Parathyroid adenoma (tissue), 2 donors: ENCODE data around the gene KIF18B.
"Not testable (repeated sequence)": the region's sequence is repeated elsewhere in the genome, so short reads cannot be mapped to it uniquely, and the experiment has no call there.

Experiments
- H2AFZ ChIP-seq: fragments of 300-600 bp; sonication (generic); one replicate; pipeline ENCODE4 v1.7.0; 2017; ENCODE audit warnings: antibody characterized with exemption, mild to moderate bottlenecking
- H3K27ac ChIP-seq: fragments of 300-600 bp; sonication (generic); one replicate; pipeline ENCODE4 v1.7.0; 2017
- H3K27me3 ChIP-seq: fragments of 300-600 bp; sonication (generic); one replicate; pipeline ENCODE4 v1.7.0; 2017; ENCODE audit warnings: low read length; ENCODE audit not compliant: control insufficient read depth, insufficient read depth
- H3K36me3 ChIP-seq: fragments of 300-600 bp; sonication (generic); one replicate; pipeline ENCODE4 v1.7.0; 2017; ENCODE audit warnings: low read length; ENCODE audit not compliant: control insufficient read depth, insufficient read depth
- H3K4me1 ChIP-seq: fragments of 300-600 bp; sonication (generic); one replicate; pipeline ENCODE4 v1.7.0; 2017; ENCODE audit warnings: control low read depth
- H3K4me2 ChIP-seq: fragments of 300-600 bp; sonication (generic); one replicate; pipeline ENCODE4 v1.7.0; 2017; ENCODE audit warnings: low read length
- H3K4me3 ChIP-seq: fragments of 300-600 bp; sonication (generic); one replicate; pipeline ENCODE4 v1.7.0; 2017; ENCODE audit warnings: low read depth, low read length
- H3K79me2 ChIP-seq: fragments of 300-600 bp; sonication (generic); one replicate; pipeline ENCODE4 v1.7.0; 2017; ENCODE audit warnings: control low read depth
- H3K9ac ChIP-seq: fragments of 300-600 bp; sonication (generic); one replicate; pipeline ENCODE4 v1.7.0; 2017; ENCODE audit warnings: mild to moderate bottlenecking
- H3K9me3 ChIP-seq: fragments of 300-600 bp; sonication (generic); one replicate; pipeline ENCODE4 v1.7.0; 2017; ENCODE audit warnings: low read length; ENCODE audit not compliant: control insufficient read depth
- CTCF ChIP-seq: fragments of 300-600 bp; sonication (generic); IDR thresholded peaks from one replicate; pipeline ENCODE4 v1.7.0; 2017; ENCODE audit warnings: antibody characterized with exemption, mild to moderate bottlenecking
- donor health status: primary hyperparathyroidism.

The KIF18B gene

GRCh38 chr17:44955674-44956425 lies 8.3 kb upstream of the KIF18B start:
- Histone ChIP-seq H3K4me2 (no peak overlapping the region), H3K4me1 (peaks cover 5% of the 10 kb centered on the region), H3K27me3 (no peaks in the 10 kb centered on the region), H2AFZ (no peak overlapping the region), H3K4me3 (no peak overlapping the region), H3K9ac (no peak overlapping the region), H3K36me3 (no peaks in the 10 kb centered on the region), H3K27ac (no peak overlapping the region), H3K9me3 (no peaks in the 10 kb centered on the region), H3K79me2 (no peaks in the 10 kb centered on the region)
- TF ChIP-seq CTCF = no peak

GRCh38 chr17:44952946-44953475 lies 5.4 kb upstream of the KIF18B start:
- Histone ChIP-seq H3K9ac (no peak overlapping the region), H3K9me3 (no peaks in the 10 kb centered on the region), H3K4me2 (no peak overlapping the region), H3K79me2 (no peaks in the 10 kb centered on the region), H3K27me3 (no peaks in the 10 kb centered on the region), H3K4me3 (no peak overlapping the region), H3K4me1 (no peaks in the 10 kb centered on the region), H2AFZ (no peak overlapping the region), H3K27ac (no peak overlapping the region), H3K36me3 (no peaks in the 10 kb centered on the region)
- no peak for TF ChIP-seq CTCF

GRCh38 chr17:44948315-44948795 lies 782 bp upstream of the KIF18B start:
- Histone ChIP-seq H3K36me3 (no peaks in the 10 kb centered on the region), H3K27me3 (no peaks in the 10 kb centered on the region), H3K4me1 (no peaks in the 10 kb centered on the region), H3K4me3 (peak overlapping the region; percentile 66), H3K79me2 (no peaks in the 10 kb centered on the region), H3K4me2 (peak overlapping the region; percentile 98), H3K9me3 (no peaks in the 10 kb centered on the region), H2AFZ (peak overlapping the region; percentile 89), H3K27ac (no peak overlapping the region), H3K9ac (no peak overlapping the region)
- no peak for TF ChIP-seq CTCF

GRCh38 chr17:44945652-44946051 lies 1.9 kb downstream of the KIF18B start:
- not testable (repeated sequence) for H3K79me2 ChIP-seq, H3K4me2 ChIP-seq, H3K27ac ChIP-seq

GRCh38 chr17:44942456-44942855 lies 5.1 kb downstream of the KIF18B start:
- Histone ChIP-seq H3K9me3 (no peaks in the 10 kb centered on the region), H3K36me3 (no peaks in the 10 kb centered on the region), H3K79me2 (no peaks in the 10 kb centered on the region), H3K9ac (no peak overlapping the region), H3K27me3 (no peaks in the 10 kb centered on the region), H3K4me1 (no peaks in the 10 kb centered on the region), H3K4me3 (no peak overlapping the region), H3K27ac (no peak overlapping the region), H2AFZ (no peak overlapping the region), H3K4me2 (no peak overlapping the region)
- TF ChIP-seq CTCF = no peak

More at GRCh38 chr17:44945652-44946051, 1.9 kb downstream of the KIF18B start:
- not testable (repeated sequence) for H3K27me3 ChIP-seq, H3K4me1 ChIP-seq, H3K4me3 ChIP-seq, H2AFZ ChIP-seq, H3K36me3 ChIP-seq, H3K9me3 ChIP-seq, H3K9ac ChIP-seq
